ENCODE data around the gene TM9SF2. TPM values are rescaled to one million over a fixed set of nuclear protein-coding genes. Genes with fewer than 3 reads are reported as not detected.
"Not testable (repeated sequence)": the region's sequence is repeated elsewhere in the genome, so short reads cannot be mapped to it uniquely, and the experiment has no call there.

Gene TM9SF2
- total RNA-seq, result 59.9 TPM
- long read RNA-seq, transcript TM9SF2-201 (17 exons, 3,430 nt), result major isoform, 251 of 281 reads
- long read RNA-seq, partial matches to known transcripts, result 17 of 281 reads
- long read RNA-seq, other reads (novel, unspliced or antisense), result 12 of 281 reads

- DNase-seq (peak; percentile 97), ATAC-seq (peak; percentile 88)
- intact Hi-C loops (cut with micrococcal nuclease), result no loop called here
Observed at GRCh38 chr13:99501184-99501847, at the start of gene TM9SF2. Gene TM9SF2, plus strand, starts transcription at chr13:99501472. Its CDS starts 135 bp downstream, at chr13:99501607.

- ATAC-seq, result no peak
- intact Hi-C loops (cut with micrococcal nuclease), result no loop called here
- no peak for DNase-seq
Observed at GRCh38 chr13:99454518-99455183, 46.6 kb upstream of the TM9SF2 start.

- ATAC-seq, result no peak
- intact Hi-C loops (cut with micrococcal nuclease), result no loop called here
Observed at GRCh38 chr13:99459099-99459850, 42.0 kb upstream of the TM9SF2 start.

GRCh38 chr13:99460802-99461201, 40.5 kb upstream of the TM9SF2 start:
- DNase-seq; intact Hi-C loops (cut with micrococcal nuclease); ATAC-seq: not testable (repeated sequence)

More at GRCh38 chr13:99459099-99459850, 42.0 kb upstream of the TM9SF2 start:
- DNase-seq, result no peak

GRCh38 chr13:99463646-99464397, 37.5 kb upstream of the TM9SF2 start:
- ATAC-seq (no peak), DNase-seq (no peak)
- intact Hi-C loops (cut with micrococcal nuclease), result no loop called here

GRCh38 chr13:99464441-99464949, 36.8 kb upstream of the TM9SF2 start:
- DNase-seq, result no peak
- intact Hi-C loops (cut with micrococcal nuclease), result no loop called here
- ATAC-seq, result no peak

GRCh38 chr13:99465454-99465853, 35.8 kb upstream of the TM9SF2 start:
- ATAC-seq (no peak), DNase-seq (no peak)
- intact Hi-C loops (cut with micrococcal nuclease), result no loop called here

- DNase-seq (no peak), ATAC-seq (no peak)
- intact Hi-C loops (cut with micrococcal nuclease), result no loop called here
Observed at GRCh38 chr13:99467764-99468163, 33.5 kb upstream of the TM9SF2 start.

- intact Hi-C loops (cut with micrococcal nuclease), result no loop called here
- DNase-seq, result no peak
- no peak for ATAC-seq
Observed at GRCh38 chr13:99469041-99469440, 32.2 kb upstream of the TM9SF2 start.

GRCh38 chr13:99470027-99470426, 31.2 kb upstream of the TM9SF2 start:
- ATAC-seq (no peak), DNase-seq (no peak)
- intact Hi-C loops (cut with micrococcal nuclease), result no loop called here

- intact Hi-C loops (cut with micrococcal nuclease), result no loop called here
- DNase-seq (no peak), ATAC-seq (no peak)
Observed at GRCh38 chr13:99471221-99472121, 29.8 kb upstream of the TM9SF2 start.

- DNase-seq (no peak), ATAC-seq (peak; percentile 20)
- intact Hi-C loops (cut with micrococcal nuclease), result no loop called here
Observed at GRCh38 chr13:99472122-99472440, 29.2 kb upstream of the TM9SF2 start.

GRCh38 chr13:99473515-99473914, 27.8 kb upstream of the TM9SF2 start:
- intact Hi-C loops (cut with micrococcal nuclease), result no loop called here
- no peak for ATAC-seq

GRCh38 chr13:99476648-99477047, 24.6 kb upstream of the TM9SF2 start:
- ATAC-seq, result no peak
- intact Hi-C loops (cut with micrococcal nuclease), result no loop called here
- no peak for DNase-seq

More at GRCh38 chr13:99473515-99473914, 27.8 kb upstream of the TM9SF2 start:
- no peak for DNase-seq

- ATAC-seq (no peak), DNase-seq (no peak)
- intact Hi-C loops (cut with micrococcal nuclease), result no loop called here
Observed at GRCh38 chr13:99477493-99477892, 23.8 kb upstream of the TM9SF2 start.

GRCh38 chr13:99481366-99481765, 19.9 kb upstream of the TM9SF2 start:
- ATAC-seq, result no peak
- intact Hi-C loops (cut with micrococcal nuclease), result no loop called here
- no peak for DNase-seq

- ATAC-seq (no peak), DNase-seq (no peak)
- intact Hi-C loops (cut with micrococcal nuclease), result no loop called here
Observed at GRCh38 chr13:99484473-99484872, 16.8 kb upstream of the TM9SF2 start.

- ATAC-seq (no peak), DNase-seq (no peak)
- intact Hi-C loops (cut with micrococcal nuclease), result no loop called here
Observed at GRCh38 chr13:99486996-99487395, 14.3 kb upstream of the TM9SF2 start.
